Breast epithelium (tissue), 4 donors: ENCODE data around the gene KCND3. TPM values are rescaled to one million over a fixed set of nuclear protein-coding genes. Genes with fewer than 3 reads are reported as not detected.

Experiments
- DNase-seq, 2 donors: peaks; one replicate each; pipeline ENCODE4 v3.0.0-alpha.2; 2019; ENCODE audit warnings: low spot score in 2 of 2
- H3K27ac ChIP-seq, 2 donors: fragments of 200-600 bp; sonication (generic) in 1 of 2; one replicate each; pipeline ENCODE4 v1.5.1; 2016 to 2019; ENCODE audit warnings: mild to moderate bottlenecking in 1 of 2
- H3K27me3 ChIP-seq, 2 donors: fragments of 200-600 bp; sonication (generic) in 1 of 2; one replicate each; pipeline versions ENCODE4 v1.5.1 to v1.6.0; 2017 to 2019; ENCODE audit warnings: control low read depth in 1 of 2, mild to moderate bottlenecking in 1 of 2
- H3K36me3 ChIP-seq: fragments of 200-600 bp; one replicate; pipeline ENCODE4 v1.5.1; 2019
- H3K4me1 ChIP-seq, 2 donors: fragments of 200-600 bp; sonication (generic); one replicate each; pipeline ENCODE4 v1.5.1; 2016 to 2019; ENCODE audit warnings: control low read depth in 1 of 2
- H3K4me3 ChIP-seq, 3 donors: fragments of 200-600 bp; sonication (generic); 1 replicate in 2 of 3; 2 replicates in 1 of 3; pipeline ENCODE4 v1.5.1; 2016 to 2019; ENCODE audit warnings: mild to moderate bottlenecking in 3 of 3, moderate library complexity in 2 of 3
- H3K9me3 ChIP-seq, 2 donors: fragments of 200-600 bp; sonication (generic) in 1 of 2; one replicate each; pipeline ENCODE4 v1.5.1; 2016 to 2019; ENCODE audit warnings: control low read depth in 1 of 2
- CTCF ChIP-seq, 3 donors: fragments of 450-650 bp; IDR thresholded peaks; one replicate each; pipeline ENCODE4 v1.5.1; 2016 to 2017; ENCODE audit warnings: antibody characterized with exemption in 3 of 3, mild to moderate bottlenecking in 3 of 3, moderate library complexity in 3 of 3
- POLR2A ChIP-seq: fragments of 450-650 bp; IDR thresholded peaks from one replicate; pipeline ENCODE4 v1.6.1; 2016; ENCODE audit warnings: antibody characterized with exemption, mild to moderate bottlenecking, moderate library complexity
- POLR2AphosphoS5 ChIP-seq, 3 donors: sonication (generic); formaldehyde crosslinking; IDR thresholded peaks; one replicate each; pipeline ENCODE4 v1.6.1; 2017; ENCODE audit warnings: antibody characterized with exemption in 3 of 3
- intact Hi-C: fragments of 100-400 bp; cut with DNase I; formaldehyde crosslinking; loops from one replicate; pipeline ENCODE4 v1.15.1; 2023; ENCODE audit warnings: low total_unique reads
- total RNA-seq, 3 donors: library from RNA; depleted of rRNA; stranded (reverse); fragments of >200 nt; gene quantifications; one replicate each; pipeline ENCODE4 v1.1.0, GENCODE V29; 2016

KCND3 gene
- total RNA-seq, 3 donors from 2014 or later: 5.9 to 10.2 (median 6.7) TPM

- H3K36me3 ChIP-seq: no peaks in the 10 kb centered on the region
- no peak overlapping the region for H3K27ac ChIP-seq
- no peaks in the 10 kb centered on the region for H3K9me3 ChIP-seq
- intact Hi-C loops: no loop called here
- no peaks in the 10 kb centered on the region for H3K4me1 ChIP-seq
- H3K4me3 ChIP-seq: no peak overlapping the region
- no peaks in the 10 kb centered on the region for H3K27me3 ChIP-seq
- no peak for DNase-seq
- TF ChIP-seq POLR2AphosphoS5 (IDR thresholded peaks at IDR 0.05): no peak
Measured at GRCh38 chr1:111775966-111776365, 213.5 kb downstream of the KCND3 start.

- no peak overlapping the region for H3K4me3 ChIP-seq
- no peaks in the 10 kb centered on the region for H3K4me1 ChIP-seq
- H3K36me3 ChIP-seq: no peaks in the 10 kb centered on the region
- no peak for DNase-seq
- intact Hi-C loops: no loop called here
- H3K27me3 ChIP-seq: no peaks in the 10 kb centered on the region
- TF ChIP-seq CTCF (IDR thresholded peaks at IDR 0.05): no peak
- TF ChIP-seq POLR2A: no peak
- TF ChIP-seq POLR2AphosphoS5 (IDR thresholded peaks at IDR 0.05): no peak
- H3K9me3 ChIP-seq: no peaks in the 10 kb centered on the region
- H3K27ac ChIP-seq: no peak overlapping the region
Measured at GRCh38 chr1:111770916-111771315, 218.6 kb downstream of the KCND3 start.

- TF ChIP-seq CTCF (IDR thresholded peaks at IDR 0.05): peak; percentile 78 to 88 (median 86)
- no peak for TF ChIP-seq POLR2AphosphoS5 (IDR thresholded peaks at IDR 0.05)
- H3K4me1 ChIP-seq: no peaks in the 10 kb centered on the region
- H3K27me3 ChIP-seq: no peaks in the 10 kb centered on the region
- intact Hi-C loops: no loop called here
- H3K4me3 ChIP-seq: no peak overlapping the region
- H3K36me3 ChIP-seq: no peaks in the 10 kb centered on the region
- H3K9me3 ChIP-seq: no peaks in the 10 kb centered on the region
- no peak overlapping the region for H3K27ac ChIP-seq
- DNase-seq: no peak
Measured at GRCh38 chr1:111769517-111770146, 219.8 kb downstream of the KCND3 start.

- no peaks in the 10 kb centered on the region for H3K36me3 ChIP-seq
- no peaks in the 10 kb centered on the region for H3K27me3 ChIP-seq
- intact Hi-C loops: no loop called here
- H3K4me3 ChIP-seq: no peak overlapping the region
- H3K4me1 ChIP-seq: no peaks in the 10 kb centered on the region
- H3K9me3 ChIP-seq: no peaks in the 10 kb centered on the region
- H3K27ac ChIP-seq: no peak overlapping the region
- no peak for DNase-seq
- no peak for TF ChIP-seq POLR2AphosphoS5 (IDR thresholded peaks at IDR 0.05)
- no peak for TF ChIP-seq CTCF (IDR thresholded peaks at IDR 0.05)
- no peak for TF ChIP-seq POLR2A
Measured at GRCh38 chr1:111768625-111769024, 220.8 kb downstream of the KCND3 start.

- no peak overlapping the region for H3K27ac ChIP-seq
- no peak overlapping the region for H3K4me3 ChIP-seq
- DNase-seq: no peak
- no peaks in the 10 kb centered on the region for H3K4me1 ChIP-seq
- no peaks in the 10 kb centered on the region for H3K9me3 ChIP-seq
- intact Hi-C loops: no loop called here
- TF ChIP-seq CTCF (IDR thresholded peaks at IDR 0.05) (no peak), POLR2A (no peak), POLR2AphosphoS5 (IDR thresholded peaks at IDR 0.05) (no peak)
- no peaks in the 10 kb centered on the region for H3K27me3 ChIP-seq
- H3K36me3 ChIP-seq: no peaks in the 10 kb centered on the region
Measured at GRCh38 chr1:111768023-111768422, 221.4 kb downstream of the KCND3 start.

- no peak overlapping the region for H3K4me3 ChIP-seq
- no peaks in the 10 kb centered on the region for H3K4me1 ChIP-seq
- no peaks in the 10 kb centered on the region for H3K9me3 ChIP-seq
- TF ChIP-seq CTCF (IDR thresholded peaks at IDR 0.05) (no peak), POLR2A (no peak), POLR2AphosphoS5 (IDR thresholded peaks at IDR 0.05) (no peak)
- H3K27ac ChIP-seq: no peak overlapping the region
- H3K27me3 ChIP-seq: no peaks in the 10 kb centered on the region
- no peak for DNase-seq
- H3K36me3 ChIP-seq: peaks cover 7% of the 10 kb centered on the region
- intact Hi-C loops: no loop called here
Measured at GRCh38 chr1:111762332-111762731, 227.1 kb downstream of the KCND3 start.
